Dermis blood vessel endothelial cell (primary cell): Measurements from ENCODE around the gene TYW3. TPM values are rescaled to one million over a fixed set of nuclear protein-coding genes. Genes with fewer than 3 reads are reported as not detected.

Experiments
- DNase-seq: peaks from one replicate; pipeline ENCODE4 v3.0.0; 2010
- total RNA-seq: library from RNA; depleted of rRNA; stranded (reverse); fragments of >200 nt; gene quantifications from 2 replicates; pipeline ENCODE4 v1.2.3, GENCODE V29; 2014

TYW3 gene
- total RNA-seq = 10.7 and 17.0 TPM in 2 replicates

GRCh38 chr1:74732960-74733603 lies at the start of gene TYW3, which contains the start of gene CRYZ:
Gene TYW3 (plus strand): TSS chr1:74733152. CDS start chr1:74733245, 93 bp downstream.
Gene CRYZ (minus strand): TSS chr1:74733050. CDS start chr1:74724821, 8,229 bp downstream.
- DNase-seq = peak; percentile 93

GRCh38 chr1:74683656-74684055 lies 49.3 kb upstream of the TYW3 start:
- DNase-seq = no peak

- DNase-seq = no peak
These were observed 48.7 kb upstream of the TYW3 start for GRCh38 chr1:74684301-74684700.

GRCh38 chr1:74686928-74687327 lies 46.0 kb upstream of the TYW3 start:
- no peak for DNase-seq

GRCh38 chr1:74689621-74690363 lies 43.2 kb upstream of the TYW3 start:
- peak; percentile 77 for DNase-seq

- DNase-seq = no peak
These were observed 42.6 kb upstream of the TYW3 start for GRCh38 chr1:74690364-74690696.

- DNase-seq = no peak
These were observed 42.0 kb upstream of the TYW3 start for GRCh38 chr1:74690909-74691308.

GRCh38 chr1:74693473-74693872 lies 39.5 kb upstream of the TYW3 start:
- DNase-seq = no peak

GRCh38 chr1:74697832-74698231 lies 35.1 kb upstream of the TYW3 start:
- DNase-seq = no peak

- no peak for DNase-seq
These were observed 33.6 kb upstream of the TYW3 start for GRCh38 chr1:74699331-74699730.

- DNase-seq = no peak
These were observed 29.4 kb upstream of the TYW3 start for GRCh38 chr1:74703386-74704182.

GRCh38 chr1:74712881-74713280 lies 20.1 kb upstream of the TYW3 start:
- no peak for DNase-seq

- no peak for DNase-seq
These were observed 19.1 kb upstream of the TYW3 start for GRCh38 chr1:74713849-74714248.

GRCh38 chr1:74714429-74715235 lies 18.3 kb upstream of the TYW3 start:
- DNase-seq = no peak

GRCh38 chr1:74715236-74715502 lies 17.8 kb upstream of the TYW3 start:
- no peak for DNase-seq

- no peak for DNase-seq
These were observed 17.1 kb upstream of the TYW3 start for GRCh38 chr1:74715806-74716205.

- DNase-seq = no peak
These were observed 16.1 kb upstream of the TYW3 start for GRCh38 chr1:74716822-74717221.

GRCh38 chr1:74717626-74718025 lies 15.3 kb upstream of the TYW3 start:
- DNase-seq = no peak

- DNase-seq = no peak
These were observed 6.9 kb upstream of the TYW3 start for GRCh38 chr1:74726063-74726462.

GRCh38 chr1:74728736-74729135 lies 4.2 kb upstream of the TYW3 start:
- no peak for DNase-seq

- no peak for DNase-seq
These were observed 3.0 kb upstream of the TYW3 start for GRCh38 chr1:74729741-74730478.

- DNase-seq = no peak
These were observed 1.4 kb upstream of the TYW3 start for GRCh38 chr1:74731399-74732052.
